H1 (cell line): ENCODE data around the gene NKIRAS2.

ENCODE experiments used
- CEBPB ChIP-seq: IDR thresholded peaks from 2 replicates; pipeline ENCODE4 v1.6.1; 2012; ENCODE audit warnings: low read depth, low read length
- EZH2 ChIP-seq: fragments of 200-600 bp; sonication (generic); IDR thresholded peaks from 2 replicates; pipeline ENCODE4 v1.7.1; 2012; ENCODE audit warnings: low read depth, mild to moderate bottlenecking, moderate library complexity, low read length, inconsistent platforms; ENCODE audit not compliant: severe bottlenecking
- FOSL1 ChIP-seq: IDR thresholded peaks from 2 replicates; pipeline ENCODE4 v1.6.1; 2011; ENCODE audit warnings: mild to moderate bottlenecking, low read depth, low read length, moderate library complexity; ENCODE audit not compliant: insufficient read depth
- NANOG ChIP-seq: IDR thresholded peaks from 2 replicates; pipeline ENCODE4 v1.6.1; 2011; ENCODE audit warnings: low read length, low read depth, mild to moderate bottlenecking, inconsistent platforms; ENCODE audit not compliant: insufficient read depth, poor library complexity, severe bottlenecking
- POLR2AphosphoS5 ChIP-seq: IDR thresholded peaks from 2 replicates; pipeline ENCODE4 v1.6.1; 2011; ENCODE audit warnings: low read depth, low read length
- SP2 ChIP-seq: IDR thresholded peaks from 2 replicates; pipeline ENCODE4 v1.6.1; 2012; ENCODE audit warnings: mild to moderate bottlenecking, low read length, inconsistent platforms
- TAF1 ChIP-seq: IDR thresholded peaks from 2 replicates; pipeline ENCODE4 v1.6.1; 2011; ENCODE audit warnings: mild to moderate bottlenecking, low read depth, low read length
- YY1 ChIP-seq: IDR thresholded peaks from 2 replicates; pipeline ENCODE4 v1.6.1; 2011; ENCODE audit warnings: low read depth, mild to moderate bottlenecking, low read length
- TF ChIP-seq, protein P1 (sequence below), 3 experiments: IDR thresholded peaks; 1 replicate in 2 of 3; 2 replicates in 1 of 3; pipeline versions ENCODE4 v1.5.1 to v1.6.1; 2011; ENCODE audit warnings: low read length in 3 of 3, mild to moderate bottlenecking in 3 of 3, inconsistent platforms in 2 of 3, low read depth in 1 of 3, moderate library complexity in 1 of 3; ENCODE audit not compliant: insufficient read depth in 1 of 3; ENCODE audit errors: control extremely low read depth in 1 of 3

- TF ChIP-seq POLR2AphosphoS5 = no peak
- TF ChIP-seq, protein P1, sequence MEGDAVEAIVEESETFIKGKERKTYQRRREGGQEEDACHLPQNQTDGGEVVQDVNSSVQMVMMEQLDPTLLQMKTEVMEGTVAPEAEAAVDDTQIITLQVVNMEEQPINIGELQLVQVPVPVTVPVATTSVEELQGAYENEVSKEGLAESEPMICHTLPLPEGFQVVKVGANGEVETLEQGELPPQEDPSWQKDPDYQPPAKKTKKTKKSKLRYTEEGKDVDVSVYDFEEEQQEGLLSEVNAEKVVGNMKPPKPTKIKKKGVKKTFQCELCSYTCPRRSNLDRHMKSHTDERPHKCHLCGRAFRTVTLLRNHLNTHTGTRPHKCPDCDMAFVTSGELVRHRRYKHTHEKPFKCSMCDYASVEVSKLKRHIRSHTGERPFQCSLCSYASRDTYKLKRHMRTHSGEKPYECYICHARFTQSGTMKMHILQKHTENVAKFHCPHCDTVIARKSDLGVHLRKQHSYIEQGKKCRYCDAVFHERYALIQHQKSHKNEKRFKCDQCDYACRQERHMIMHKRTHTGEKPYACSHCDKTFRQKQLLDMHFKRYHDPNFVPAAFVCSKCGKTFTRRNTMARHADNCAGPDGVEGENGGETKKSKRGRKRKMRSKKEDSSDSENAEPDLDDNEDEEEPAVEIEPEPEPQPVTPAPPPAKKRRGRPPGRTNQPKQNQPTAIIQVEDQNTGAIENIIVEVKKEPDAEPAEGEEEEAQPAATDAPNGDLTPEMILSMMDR (IDR thresholded peaks at IDR 0.05; ENCODE audit: control extremely low read depth in 1 of 3, insufficient read depth in 1 of 3, low read depth in 1 of 3, low read length in 3 of 3) = no peak
- no peak for TF ChIP-seq EZH2
- TF ChIP-seq NANOG = no peak
- TF ChIP-seq CEBPB = no peak
- TF ChIP-seq FOSL1 = no peak
- TF ChIP-seq TAF1 = no peak
- no peak for TF ChIP-seq YY1
- TF ChIP-seq SP2 = no peak
These were observed 7.1 kb downstream of the NKIRAS2 start for GRCh38 chr17:42026857-42027589.
